HL-60/S4 treated with phorbol 12-myristate 13-acetate at 8.2 ng/mL for 4 days and 3 days (cell line): ENCODE results near the gene ACTG1.

Experiments used
- in situ Hi-C: fragments of 300-500 bp; cut with MboI; formaldehyde crosslinking; loops from 2 replicates; pipeline ENCODE4 v1.15.0; 2022; ENCODE audit warnings: low sequenced_read_pairs

ACTG1 gene

GRCh38 chr17:81545160-81545949, 32.8 kb upstream of the ACTG1 start:
- in situ Hi-C loops = no loop called here

DNA sequence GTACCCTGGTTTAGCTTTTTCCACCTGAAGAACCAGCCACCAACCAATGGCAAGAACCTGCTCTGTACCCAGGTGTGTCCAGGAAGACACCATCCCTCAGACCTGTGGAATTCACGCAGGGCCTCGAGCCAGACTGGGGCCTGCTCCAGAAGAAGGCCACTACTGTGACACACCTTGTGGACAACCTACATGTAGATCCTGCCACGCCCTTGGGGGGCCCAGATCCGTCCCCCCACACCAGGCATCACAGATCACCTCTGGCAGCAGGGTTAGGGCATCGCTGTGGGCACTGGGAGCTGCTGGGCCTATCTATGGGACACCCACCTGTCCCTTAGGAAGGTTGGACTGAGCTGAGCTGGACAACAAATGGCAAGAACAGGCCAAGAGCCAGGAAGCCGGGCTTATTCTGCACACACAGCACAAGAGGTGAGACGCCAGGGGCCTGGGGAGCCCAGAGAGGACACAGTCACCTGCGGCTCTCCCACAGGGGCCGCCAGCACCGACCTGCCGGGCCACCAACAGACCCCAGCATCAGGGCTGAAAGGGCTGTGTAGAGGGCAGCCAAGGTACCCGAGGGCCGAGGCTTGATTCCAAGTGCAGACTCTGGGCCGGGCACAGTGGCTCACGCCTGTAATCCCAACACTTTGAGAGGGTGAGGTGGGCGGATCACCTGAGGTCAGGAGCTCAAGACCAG, 31.8 kb upstream of the ACTG1 start:
- in situ Hi-C loops = no loop called here

DNA sequence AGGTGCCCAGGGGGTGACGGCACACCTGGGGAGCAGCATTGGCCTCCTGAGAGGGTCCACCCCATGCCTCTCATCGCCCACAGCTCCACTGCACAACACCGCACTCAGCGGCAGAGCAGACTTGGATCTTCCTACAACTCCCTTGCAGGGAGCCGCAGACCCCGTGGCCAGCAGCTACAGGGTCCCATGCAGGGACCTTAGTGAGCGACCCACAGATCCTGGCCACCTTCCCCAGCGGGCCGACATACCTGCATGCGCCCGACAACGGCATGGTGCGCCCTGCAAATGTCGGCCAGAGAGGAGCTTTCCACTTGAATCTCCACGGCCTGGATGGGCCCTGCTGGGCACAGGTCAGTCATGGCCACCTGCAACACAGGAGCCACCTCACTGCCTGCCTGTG, 31.2 kb upstream of the ACTG1 start:
- in situ Hi-C loops = no loop called here

DNA sequence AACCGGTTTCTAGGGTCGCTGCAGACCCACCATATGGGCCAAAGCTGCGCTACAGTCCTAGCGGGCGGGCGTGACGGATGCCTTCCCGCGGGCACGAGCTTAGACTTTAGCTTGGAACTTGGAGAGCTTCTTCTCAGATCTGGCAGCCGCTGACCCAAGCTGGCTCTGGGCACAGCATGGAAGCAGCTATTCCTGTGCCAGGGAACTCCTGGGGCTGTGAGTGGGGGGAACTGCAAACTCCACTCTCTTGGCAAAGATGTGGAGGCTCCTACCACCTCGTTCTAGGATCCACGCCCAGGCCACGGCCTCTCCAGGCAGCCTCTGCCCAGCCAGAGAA, 30.7 kb upstream of the ACTG1 start:
- in situ Hi-C loops = no loop called here

DNA sequence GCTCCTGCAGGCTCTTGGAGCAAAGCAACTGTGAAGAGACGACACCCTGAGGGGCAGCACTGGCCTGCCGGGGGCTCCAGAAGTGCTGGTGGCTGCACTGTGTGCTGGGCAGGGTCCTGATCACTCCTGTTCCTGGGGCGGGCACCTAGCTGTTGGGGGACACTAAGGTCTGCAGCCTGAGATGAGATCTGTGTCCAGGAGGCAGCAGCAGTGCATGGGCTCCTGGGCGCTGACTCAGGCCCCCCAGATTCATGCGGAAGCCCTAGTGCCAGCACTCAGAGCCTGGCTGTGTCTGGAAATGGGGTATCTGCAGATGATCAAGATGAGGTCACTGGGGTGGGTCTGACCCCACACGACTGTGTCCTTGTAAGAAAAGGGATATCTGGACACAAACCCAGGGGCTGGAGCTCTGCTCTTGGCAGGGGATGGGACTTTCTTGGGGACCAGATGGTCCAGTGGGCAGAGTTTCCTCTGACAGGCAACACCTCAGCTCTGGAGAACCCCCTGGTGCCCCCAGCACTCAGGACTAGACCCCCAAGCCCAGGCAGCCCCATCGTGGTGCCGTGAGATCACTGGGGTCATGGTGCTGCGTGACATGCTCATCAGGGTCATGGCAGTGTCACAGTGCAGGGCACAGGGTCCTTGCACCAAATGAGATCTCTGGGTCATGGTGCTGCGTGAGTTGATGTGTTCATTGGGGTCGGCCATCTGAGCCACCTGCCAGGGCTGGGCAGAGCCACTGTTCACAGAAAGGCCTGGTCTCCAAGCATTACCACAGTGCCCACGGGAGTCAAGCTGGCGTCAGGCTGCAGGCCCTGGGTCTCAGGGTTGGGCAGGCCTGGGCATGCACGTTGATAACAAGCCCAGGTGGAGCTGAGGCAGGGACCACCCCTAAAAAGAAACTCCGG, 30.1 kb upstream of the ACTG1 start:
- in situ Hi-C loops = no loop called here

- in situ Hi-C loops = no loop called here
Measured at GRCh38 chr17:81541123-81541522, 28.5 kb upstream of the ACTG1 start.

DNA sequence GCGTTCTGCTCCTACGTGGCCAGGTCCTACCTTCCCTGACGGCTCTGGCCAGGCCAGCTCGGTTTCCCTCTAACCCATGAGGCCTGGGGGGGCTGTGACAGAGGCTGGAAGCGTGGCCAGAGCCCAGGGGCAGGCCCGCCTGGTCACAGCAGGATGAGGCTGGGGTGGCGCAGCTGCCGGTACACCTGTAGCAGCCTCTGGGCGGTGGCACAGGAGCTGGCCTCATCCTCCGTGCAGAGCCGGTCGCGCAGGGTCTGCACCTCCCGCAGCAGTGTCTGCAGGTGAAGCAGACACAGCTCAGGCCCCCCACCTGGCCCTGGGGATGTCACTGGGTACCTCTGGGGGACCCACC, 28.1 kb upstream of the ACTG1 start:
- in situ Hi-C loops = no loop called here

DNA sequence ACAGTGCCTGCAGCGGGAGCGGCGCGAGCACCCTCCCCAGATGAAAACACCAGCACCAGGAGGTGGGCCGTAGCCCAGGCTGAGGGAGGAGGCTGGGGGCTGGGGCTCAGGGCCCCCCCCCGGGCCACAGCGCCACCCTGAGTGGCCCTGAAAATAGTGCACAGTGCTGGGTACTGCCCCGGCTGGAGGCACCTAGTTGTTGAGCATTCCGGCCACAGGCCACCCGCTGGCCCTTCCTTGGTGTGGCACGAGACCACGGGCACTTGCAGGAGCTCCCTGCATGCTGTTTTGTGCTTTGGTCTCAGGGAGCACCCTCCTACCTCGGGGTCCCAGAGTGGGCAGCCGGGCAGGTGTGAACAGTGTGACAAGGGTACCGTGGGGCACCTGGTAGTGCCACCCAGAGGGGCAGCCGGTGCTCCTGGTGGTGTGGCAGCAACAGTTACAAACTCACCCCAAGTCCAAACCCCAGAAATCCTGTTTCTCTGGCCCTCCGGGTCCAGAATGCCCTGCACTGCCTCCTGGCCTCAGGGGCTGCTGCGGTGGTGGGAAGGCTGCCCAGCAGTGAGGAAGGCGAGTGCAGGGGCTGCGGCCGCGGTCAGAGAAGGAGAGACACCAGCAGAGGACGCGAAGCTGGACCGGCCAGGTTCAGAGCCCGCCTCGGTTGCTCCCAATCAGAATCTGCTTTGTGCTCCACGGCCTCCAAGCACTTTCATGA, 27.5 kb upstream of the ACTG1 start:
- in situ Hi-C loops = no loop called here

DNA sequence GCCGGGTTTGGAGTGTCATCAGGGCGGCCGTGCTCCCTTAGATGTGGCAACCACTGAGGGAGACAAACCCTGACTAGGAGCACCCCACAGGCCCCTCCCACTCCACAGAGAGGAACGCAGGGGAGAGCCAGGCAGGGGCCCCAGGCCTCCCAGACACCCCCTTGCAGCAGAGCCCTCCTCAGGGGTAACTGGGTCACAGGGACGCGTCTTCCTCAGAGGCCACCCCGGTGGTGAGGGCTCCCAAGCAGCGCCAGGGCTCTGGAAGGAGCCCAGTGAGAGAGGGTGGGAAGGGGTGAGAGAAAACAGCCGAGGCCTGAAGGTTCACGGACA, 26.9 kb upstream of the ACTG1 start:
- in situ Hi-C loops = no loop called here

GRCh38 chr17:81538651-81539570, 26.3 kb upstream of the ACTG1 start:
- in situ Hi-C loops = no loop called here

DNA sequence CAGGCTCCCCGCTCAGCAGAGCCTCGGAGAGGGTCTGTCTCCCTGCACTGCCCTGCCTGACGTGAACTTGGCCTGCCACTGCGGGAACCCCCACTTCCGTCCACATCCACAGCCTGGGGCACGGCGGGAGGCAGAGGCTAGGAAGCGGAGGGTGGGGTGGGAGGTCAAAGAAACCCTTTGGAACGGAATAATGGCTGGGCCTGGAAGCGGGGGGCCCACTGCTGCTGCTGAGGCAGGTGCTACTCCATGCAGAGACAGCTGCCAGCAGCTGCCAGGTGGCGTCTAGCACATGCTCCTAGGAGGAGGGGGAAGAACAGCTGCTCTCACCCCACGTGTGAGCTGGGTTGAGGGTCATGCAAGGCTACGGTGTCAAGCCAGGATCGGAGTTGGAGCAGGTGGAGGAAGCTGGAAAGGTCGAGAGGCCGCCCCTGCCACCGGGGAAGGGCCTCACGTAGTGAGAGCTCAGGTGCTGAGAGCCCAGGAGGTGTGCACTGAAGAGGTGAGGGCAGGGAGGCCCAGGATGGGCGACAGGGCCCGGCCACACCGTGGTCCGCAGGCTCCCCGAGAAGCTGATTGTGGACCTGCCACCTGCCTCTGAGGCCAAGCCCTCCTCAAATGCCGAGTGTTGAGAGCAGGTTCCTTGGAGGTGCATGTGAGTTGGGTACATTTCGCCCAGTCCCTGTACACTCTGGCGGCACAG, 25.4 kb upstream of the ACTG1 start:
- in situ Hi-C loops = no loop called here

DNA sequence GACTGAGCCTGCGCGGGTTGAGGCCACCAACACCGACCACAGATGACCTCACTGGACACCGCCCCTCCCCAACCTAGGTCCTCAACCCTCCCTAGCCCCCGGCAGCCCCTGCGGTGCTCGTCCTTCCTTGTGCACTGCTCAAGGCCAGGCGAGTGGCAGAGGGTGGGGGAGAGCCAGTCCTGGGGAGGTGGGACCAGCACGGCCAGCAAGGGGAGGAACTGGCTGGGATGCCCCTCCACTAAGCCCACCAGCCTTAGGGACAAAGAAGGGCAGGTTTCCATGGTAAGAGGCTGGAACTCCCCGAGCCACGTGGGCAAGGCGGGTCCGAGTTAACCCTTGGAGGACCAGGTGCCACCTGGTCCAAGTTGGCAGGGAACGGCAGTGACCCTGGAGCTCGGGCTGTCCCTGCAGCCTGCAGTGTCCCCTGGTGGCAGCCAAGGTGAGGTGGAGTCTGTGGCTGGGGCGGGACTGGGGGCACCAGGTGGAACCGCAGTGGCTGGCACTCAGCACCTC, 24.8 kb upstream of the ACTG1 start:
- in situ Hi-C loops = no loop called here

- in situ Hi-C loops = no loop called here
Measured at GRCh38 chr17:81536299-81537290, 24.0 kb upstream of the ACTG1 start.

DNA sequence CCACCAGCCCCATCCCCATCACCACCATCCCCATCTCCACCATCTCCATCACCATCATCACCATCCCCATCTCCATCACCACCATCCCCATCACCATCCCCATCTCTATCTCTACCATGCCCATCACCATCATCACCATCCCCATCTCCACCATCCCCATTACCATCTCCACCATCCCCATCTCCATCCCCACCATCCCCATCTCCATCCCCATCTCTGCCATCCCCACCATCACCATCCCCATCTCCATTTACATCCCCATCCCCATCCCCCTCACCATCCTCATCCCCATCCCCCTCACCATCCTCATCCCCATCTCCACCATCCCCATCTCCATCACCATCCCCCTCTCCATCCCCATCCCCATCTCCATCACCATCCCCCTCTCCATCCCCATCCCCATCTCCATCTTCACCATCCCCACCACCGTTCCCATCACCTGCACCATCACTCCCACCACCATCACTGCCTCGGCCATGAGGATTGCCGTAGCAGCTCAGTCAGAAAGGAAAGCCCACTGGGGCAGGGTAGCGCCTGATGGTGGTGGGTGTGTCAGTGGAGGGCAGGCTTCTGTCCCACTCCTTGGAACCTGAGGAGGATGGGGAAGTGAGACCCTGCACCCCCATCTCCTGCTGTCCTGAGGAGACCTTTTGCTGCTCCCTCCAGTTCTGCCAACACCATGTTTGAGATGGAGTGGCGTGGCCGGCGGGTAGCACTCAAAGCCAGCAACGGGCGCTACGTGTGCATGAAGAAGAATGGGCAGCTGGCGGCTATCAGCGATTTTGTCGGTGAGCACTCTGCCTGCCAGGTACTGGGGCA, 23.1 kb upstream of the ACTG1 start:
- in situ Hi-C loops = no loop called here

DNA sequence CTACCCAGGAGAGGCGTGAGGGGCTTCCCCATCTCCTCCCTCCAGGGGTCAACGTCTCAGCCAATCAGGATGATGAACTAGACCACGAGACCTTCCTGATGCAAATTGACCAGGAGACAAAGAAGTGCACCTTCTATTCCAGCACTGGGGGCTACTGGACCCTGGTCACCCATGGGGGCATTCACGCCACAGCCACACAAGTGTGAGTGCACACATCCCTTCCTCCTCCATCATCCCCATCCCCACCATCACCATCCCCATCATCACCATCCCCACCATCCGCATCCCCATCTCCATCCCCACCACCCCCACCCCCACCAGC, 22.4 kb upstream of the ACTG1 start:
- in situ Hi-C loops = no loop called here

GRCh38 chr17:81534157-81535006, 21.8 kb upstream of the ACTG1 start:
- in situ Hi-C loops = no loop called here
